GM19463 (cell line): ENCODE data around the gene PRKAG2.

ENCODE experiments used
- ATAC-seq: cut with Tn5 transposase; IDR thresholded peaks from one replicate; pipeline ENCODE4 v1.9.1; 2021; ENCODE audit warnings: mild to moderate bottlenecking, moderate library complexity; ENCODE audit not compliant: unreplicated experiment

Gene PRKAG2

GRCh38 chr7:151702961-151703360 is 174.0 kb downstream of the PRKAG2 start:
- ATAC-seq, result no peak

- no peak for ATAC-seq
Observed at GRCh38 chr7:151700586-151701165, 176.2 kb downstream of the PRKAG2 start.

GRCh38 chr7:151699928-151700319 is 177.0 kb downstream of the PRKAG2 start:
- no peak for ATAC-seq

- ATAC-seq, result no peak
Observed at GRCh38 chr7:151699147-151699927, 177.6 kb downstream of the PRKAG2 start.

- ATAC-seq, result no peak
Observed at GRCh38 chr7:151697942-151698341, 179.0 kb downstream of the PRKAG2 start.

GRCh38 chr7:151697515-151697895 is 179.4 kb downstream of the PRKAG2 start:
- ATAC-seq, result no peak

GRCh38 chr7:151696721-151697514 is 180.0 kb downstream of the PRKAG2 start:
- no peak for ATAC-seq

- ATAC-seq, result no peak
Observed at GRCh38 chr7:151695951-151696541, 180.9 kb downstream of the PRKAG2 start.

GRCh38 chr7:151694828-151695580 is 181.9 kb downstream of the PRKAG2 start:
- ATAC-seq, result no peak

- ATAC-seq, result no peak
Observed at GRCh38 chr7:151694441-151694827, 182.5 kb downstream of the PRKAG2 start.

GRCh38 chr7:151693140-151693539 is 183.8 kb downstream of the PRKAG2 start:
- no peak for ATAC-seq

- ATAC-seq, result no peak
Observed at GRCh38 chr7:151692721-151693120, 184.2 kb downstream of the PRKAG2 start.

GRCh38 chr7:151691449-151691848 is 185.5 kb downstream of the PRKAG2 start:
- ATAC-seq, result no peak

GRCh38 chr7:151690606-151691005 is 186.3 kb downstream of the PRKAG2 start:
- ATAC-seq, result no peak

GRCh38 chr7:151689196-151689971 is 187.5 kb downstream of the PRKAG2 start:
- ATAC-seq, result no peak

GRCh38 chr7:151688236-151688780 is 188.6 kb downstream of the PRKAG2 start:
- ATAC-seq, result no peak

GRCh38 chr7:151687523-151688235 is 189.2 kb downstream of the PRKAG2 start:
- no peak for ATAC-seq

- no peak for ATAC-seq
Observed at GRCh38 chr7:151686826-151687225, 190.1 kb downstream of the PRKAG2 start.
